ENCODE results near the gene FAAH. TPM values are rescaled to one million over a fixed set of nuclear protein-coding genes. Genes with fewer than 3 reads are reported as not detected.

The FAAH gene
- total and polyA plus RNA-seq, 2 of the 4 experiments (the other 2 are of a cell fraction), result under 0.01 to 0.19 TPM

GRCh38 chr1:46445773-46446256 lies 51.7 kb downstream of the FAAH start:
- no peak overlapping the region for H2BK120ac ChIP-seq (ENCODE audit: low read depth, low read length)

More at GRCh38 chr1:46445773-46446256, 51.7 kb downstream of the FAAH start:
- Histone ChIP-seq H4K20me1 (ENCODE audit: insufficient read depth, low read length) (no peaks in the 10 kb centered on the region), H2AFZ (replicated peaks; ENCODE audit: low read length, poor library complexity) (no peak overlapping the region), H3K36me3 (ENCODE audit: control insufficient read depth, insufficient read depth, low read length) (no peaks in the 10 kb centered on the region), H3K4me1 (ENCODE audit: control insufficient read depth, insufficient read depth, low read length) (no peaks in the 10 kb centered on the region; the same call in 1 of the 2 replicates), H4K8ac (ENCODE audit: low read depth in 2 of 2, low read length in 2 of 2) (no peak overlapping the region), H2BK15ac (ENCODE audit: low read depth, low read length) (no peak overlapping the region), H3K18ac (ENCODE audit: low read depth, low read length) (no peak overlapping the region), H3K27ac (ENCODE audit: insufficient read depth, low read length) (no peak overlapping the region), H3K79me1 (ENCODE audit: low read depth in 1 of 2, low read length in 2 of 2) (no peaks in the 10 kb centered on the region), H3K56ac (ENCODE audit: extremely low read depth, insufficient read depth, low read length) (no peak overlapping the region), H3K4me3 (ENCODE audit: insufficient read depth, low read depth, low read length) (no peak overlapping the region), H3K14ac (replicated peaks; ENCODE audit: low read depth, low read length) (no peak overlapping the region), H2BK20ac (ENCODE audit: low read depth, low read length) (no peak overlapping the region), H4K5ac (ENCODE audit: low read depth, low read length) (no peak overlapping the region), H3K23ac (ENCODE audit: low read depth, low read length) (no peak overlapping the region), H3K9me3 (ENCODE audit: control insufficient read depth, insufficient read depth, low read length) (no peaks in the 10 kb centered on the region), H3K9ac (ENCODE audit: low read depth, low read length) (no peak overlapping the region), H3K4me2 (ENCODE audit: low read depth, low read length) (no peak overlapping the region), H3K27me3 (ENCODE audit: control insufficient read depth, insufficient read depth, low read length) (peaks cover 62% of the 10 kb centered on the region), H2AK9ac (replicated peaks; ENCODE audit: low read depth, low read length, poor library complexity) (no peak overlapping the region), H2AK5ac (ENCODE audit: low read depth, low read length) (no peak overlapping the region), H4K91ac (ENCODE audit: insufficient read depth, low read depth, low read length) (no peak overlapping the region), H2BK5ac (ENCODE audit: low read depth, low read length, poor library complexity, severe bottlenecking) (no peak overlapping the region), H3K4ac (ENCODE audit: low read depth, low read length) (no peak overlapping the region), H3K9me1 (ENCODE audit: insufficient read depth, low read length) (peaks cover 2% of the 10 kb centered on the region; the same call in 1 of the 2 replicates)
- intact Hi-C loops (cut with micrococcal nuclease), result loop anchor here (2.0 kb wide), 1 partner anchor 281 kb away; no protein-coding TSS in a partner anchor
- CTCF ChIA-PET, result interaction anchor here (1.0 to 1.9 kb wide), 2 partner anchors 39 to 81 kb away, joined by 3 to 12 read pairs; no protein-coding TSS in a partner anchor
- TF ChIP-seq RCOR1 (IDR thresholded peaks at IDR 0.05; ENCODE audit: insufficient replicate concordance, low read length), result no peak
- no peak for TF ChIP-seq MAZ (IDR thresholded peaks at IDR 0.05; ENCODE audit: borderline replicate concordance, low read depth, low read length)
- TF ChIP-seq FOS (IDR thresholded peaks at IDR 0.05; ENCODE audit: low read depth, low read length), result no peak
- no peak for TF ChIP-seq POLR2A (IDR thresholded peaks at IDR 0.05; ENCODE audit: low read depth, low read length)
- TF ChIP-seq CHD1 (IDR thresholded peaks at IDR 0.05; ENCODE audit: low read depth, low read length), result no peak
- TF ChIP-seq MAFK (IDR thresholded peaks at IDR 0.05; ENCODE audit: low read depth, low read length), result no peak
- no peak for TF ChIP-seq SMC3 (IDR thresholded peaks at IDR 0.05; ENCODE audit: low read depth, low read length)
- TF ChIP-seq NFE2L2 (IDR thresholded peaks at IDR 0.05; ENCODE audit: low read depth, low read length), result no peak
- no peak for TF ChIP-seq USF2 (IDR thresholded peaks at IDR 0.05; ENCODE audit: low read depth, low read length)
- TF ChIP-seq MXI1 (IDR thresholded peaks at IDR 0.05; ENCODE audit: borderline replicate concordance, low read depth, low read length), result no peak
- TF ChIP-seq RAD21 (IDR thresholded peaks at IDR 0.05; ENCODE audit: low read length), result no peak
- TF ChIP-seq CEBPB (IDR thresholded peaks at IDR 0.05; ENCODE audit: low read depth, low read length), result no peak
- no peak for TF ChIP-seq BHLHE40 (IDR thresholded peaks at IDR 0.05; ENCODE audit: low read depth, low read length)
- TF ChIP-seq RFX5 (IDR thresholded peaks at IDR 0.05; ENCODE audit: low read depth, low read length), result no peak
- TF ChIP-seq ELK1 (IDR thresholded peaks at IDR 0.05; ENCODE audit: borderline replicate concordance, low read depth, low read length), result no peak
- TF ChIP-seq CTCF (conservative IDR thresholded peaks at IDR 0.05; ENCODE audit: low read depth, low read length), result no peak
- POLR2A ChIA-PET (ENCODE audit: unreplicated experiment), result no interaction called here
- 33% methylated on average over 2 of the region's 3 CpGs; no CpG with 5 or more reads in 1 of the 2 experiments for WGBS, 2 experiments (ENCODE audit: extremely low coverage in 2 of 2, insufficient read length in 1 of 2)
- DNase-seq, result no peak
- BruUV-seq (replicated peaks), result no TSS peak
- in situ Hi-C loops (cut with MboI; ENCODE audit: low sequenced_read_pairs), result loop anchor here (5.0 kb wide), 1 partner anchor 81 kb away; no protein-coding TSS in a partner anchor
- dilution Hi-C loops (cut with HindIII; ENCODE audit: low sequenced_read_pairs, unreplicated experiment), result no loop called here
- ATAC-seq (ENCODE audit: low read depth), result no peak
